Stimulated activated naive CD4-positive, alpha-beta T cell treated with Interleukin-2 at 50 U/mL for 16 hours (primary cell): ENCODE data around the gene CARM1.
"Not testable (repeated sequence)": the region's sequence is repeated elsewhere in the genome, so short reads cannot be mapped to it uniquely, and the experiment has no call there.

Experiments used
- DNase-seq: peaks from one replicate; lab custom pipeline; 2025; lab: John Stamatoyannopoulos, UW

Gene CARM1

GRCh38 chr19:10846500-10847202 lies 24.7 kb upstream of the CARM1 start:
- no peak for DNase-seq

DNA sequence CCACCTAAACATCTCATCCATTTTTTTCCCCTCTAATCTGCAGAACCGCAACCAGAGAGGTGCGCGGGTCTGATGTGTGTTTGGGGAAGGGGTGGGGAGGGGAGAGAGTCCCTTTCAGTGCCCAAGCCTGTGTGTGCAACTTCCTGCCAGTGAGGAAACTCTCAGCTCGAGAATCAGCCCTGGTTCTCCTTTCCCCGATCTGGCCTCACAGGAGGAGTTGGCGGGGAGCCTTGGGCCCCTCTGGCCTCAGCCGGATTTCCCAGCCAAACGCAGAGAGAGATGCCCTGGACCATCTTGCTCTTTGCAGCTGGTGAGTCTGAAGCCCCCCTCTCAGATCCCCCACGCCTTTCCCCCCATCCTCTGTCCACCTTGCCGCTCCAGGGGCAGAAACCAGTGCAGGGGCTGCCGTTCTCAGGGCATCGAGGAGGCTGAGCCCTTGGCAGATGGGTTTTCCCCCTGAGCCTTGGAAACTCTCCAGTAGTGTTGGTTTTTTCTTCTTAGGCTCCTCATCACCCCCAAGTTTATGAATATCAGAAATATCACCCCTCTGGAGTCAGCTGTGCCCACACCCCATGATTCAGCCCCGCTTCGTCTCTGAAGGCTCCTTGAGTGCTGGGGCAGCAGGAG lies 23.0 kb upstream of the CARM1 start, which contains the start of gene C19orf38:
C19orf38 (plus strand) TSS at position 186 of the 627 bp plus-strand sequence; CDS start at position 280, 94 bp downstream.
- no peak for DNase-seq

DNA sequence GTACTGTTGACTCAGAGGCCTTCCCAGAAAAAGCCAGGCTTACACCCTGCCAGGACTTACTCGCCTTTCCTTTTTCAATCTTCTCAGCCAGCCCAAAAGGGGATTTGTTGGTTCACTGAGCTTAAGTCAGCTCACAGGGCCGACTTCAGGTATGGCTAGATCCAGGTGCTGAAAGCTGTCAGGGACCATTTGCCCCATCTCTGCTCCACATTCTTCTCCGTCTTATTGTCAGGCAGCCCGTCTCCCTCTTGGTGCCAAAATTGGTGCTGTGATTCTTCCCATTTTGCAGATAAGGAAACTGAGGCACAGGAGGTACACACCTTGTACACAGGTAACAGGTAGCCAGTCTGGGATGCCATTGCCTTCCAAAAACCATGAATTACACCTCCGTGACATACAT lies 20.7 kb upstream of the CARM1 start:
- DNase-seq, result no peak

- DNase-seq, result no peak
Measured at GRCh38 chr19:10852098-10852800, 19.1 kb upstream of the CARM1 start.

- DNase-seq, result no peak
Measured at GRCh38 chr19:10852941-10853340, 18.4 kb upstream of the CARM1 start.

GRCh38 chr19:10854350-10855089 lies 16.8 kb upstream of the CARM1 start:
- DNase-seq, result no peak

GRCh38 chr19:10855879-10856522 lies 15.4 kb upstream of the CARM1 start:
- DNase-seq, result peak; percentile 8

DNA sequence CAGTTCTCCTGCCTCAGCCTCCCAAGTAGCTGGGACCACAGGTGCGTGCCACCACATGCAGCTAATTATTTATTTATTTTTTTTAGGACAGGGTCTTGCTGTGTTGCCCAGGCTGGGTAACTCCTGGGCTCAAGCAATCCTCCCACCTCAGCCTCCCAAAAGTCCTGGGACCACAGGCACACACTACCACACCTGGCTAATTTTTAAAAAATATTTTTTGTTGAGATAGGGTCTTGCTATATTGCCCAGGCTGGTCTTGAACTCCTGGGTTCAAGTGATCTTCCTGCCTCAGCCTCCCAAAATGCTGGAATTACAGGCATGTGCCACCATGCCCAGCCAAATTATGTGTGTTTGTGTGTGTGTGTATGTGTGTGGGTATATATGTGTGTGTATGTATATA lies 14.5 kb upstream of the CARM1 start:
- DNase-seq, result not testable (repeated sequence)

DNA sequence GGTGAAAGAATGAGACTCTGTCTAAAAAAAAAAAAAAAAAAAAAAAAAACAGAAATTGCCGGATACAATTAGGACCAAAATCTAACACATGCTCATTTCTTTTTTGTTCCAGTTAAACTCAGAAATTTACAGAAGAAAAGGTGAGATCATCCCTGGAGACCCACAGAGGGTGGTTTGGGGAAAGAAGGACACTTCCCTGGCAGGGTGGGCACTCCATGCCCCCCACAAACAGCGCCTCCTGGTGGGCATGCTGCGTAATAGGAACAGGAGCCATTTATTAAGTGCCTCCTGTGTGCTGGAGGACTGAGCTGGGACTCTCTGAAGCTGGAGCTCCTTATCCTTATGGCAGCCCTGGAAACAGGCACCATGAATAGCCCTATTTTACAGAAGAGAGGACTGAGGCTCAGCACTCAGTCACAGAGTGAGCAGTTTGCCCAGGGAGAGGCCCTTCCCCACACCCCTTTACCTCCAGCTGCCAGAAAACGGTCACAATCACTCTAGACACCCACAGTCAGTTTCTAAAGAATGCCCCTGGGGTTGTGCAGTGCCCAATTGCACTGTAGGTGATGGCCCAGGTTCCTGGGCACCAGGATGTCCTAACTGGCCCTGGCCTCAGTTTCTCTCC lies 13.0 kb upstream of the CARM1 start:
- peak; percentile 16 for DNase-seq

DNA sequence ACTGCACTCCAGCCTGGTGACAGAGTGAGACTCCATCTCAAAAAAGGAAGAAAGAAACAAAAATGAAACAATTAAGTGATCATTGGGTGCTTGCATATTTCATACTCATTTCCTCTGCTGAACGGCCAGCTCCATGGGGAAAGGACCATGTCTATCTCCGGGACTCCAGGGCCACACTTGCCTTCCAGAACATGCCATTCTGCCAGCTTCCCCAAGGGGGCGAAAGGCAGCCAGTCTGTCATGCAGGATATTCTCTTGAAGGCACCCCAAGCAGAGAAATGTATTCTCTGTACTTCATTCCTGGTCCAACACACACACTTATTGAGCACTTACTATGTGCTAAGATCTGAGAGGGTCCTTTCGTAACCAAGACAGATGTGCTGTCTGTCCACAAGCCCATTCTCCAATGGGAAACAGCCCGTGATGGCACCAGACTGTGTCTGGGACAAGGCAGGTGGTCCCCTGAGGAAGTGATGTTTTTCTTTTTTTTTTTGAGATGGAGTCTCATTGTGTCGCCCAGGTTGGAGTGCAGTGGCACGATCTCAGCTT lies 10.2 kb upstream of the CARM1 start:
- DNase-seq, result peak; percentile 19

- DNase-seq, result no peak
Measured at GRCh38 chr19:10862561-10863106, 8.7 kb upstream of the CARM1 start.

DNA sequence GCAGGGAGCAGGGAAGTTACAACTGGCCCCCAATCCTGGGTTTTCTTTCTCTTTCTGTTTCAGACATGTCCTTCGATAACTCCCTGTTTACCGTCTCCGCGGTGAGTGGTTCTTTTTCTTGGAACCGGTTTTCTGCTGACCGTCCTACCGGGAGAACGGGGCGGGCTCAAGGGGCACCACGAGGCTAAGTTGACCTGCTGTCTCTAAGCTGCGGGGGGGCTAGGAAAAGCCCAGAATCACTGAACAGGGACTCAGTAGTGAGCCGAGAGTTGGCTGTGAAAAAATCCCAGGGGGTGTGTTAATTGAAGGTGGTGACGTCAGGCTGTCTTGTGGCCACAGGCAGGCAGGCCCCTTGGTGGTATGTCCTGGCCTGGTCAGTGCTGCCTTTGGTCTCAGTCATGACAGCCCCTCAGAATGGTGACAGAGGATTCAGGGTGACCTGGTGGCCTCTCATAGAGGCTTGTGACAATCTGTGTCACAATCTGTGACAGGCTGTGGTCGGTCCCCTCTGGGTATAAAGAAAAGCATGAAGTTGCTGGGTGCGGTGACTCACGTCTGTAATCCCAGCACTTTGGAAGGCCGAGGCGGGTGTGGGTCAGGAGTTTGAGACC lies 8.1 kb upstream of the CARM1 start:
- DNase-seq, result no peak

DNA sequence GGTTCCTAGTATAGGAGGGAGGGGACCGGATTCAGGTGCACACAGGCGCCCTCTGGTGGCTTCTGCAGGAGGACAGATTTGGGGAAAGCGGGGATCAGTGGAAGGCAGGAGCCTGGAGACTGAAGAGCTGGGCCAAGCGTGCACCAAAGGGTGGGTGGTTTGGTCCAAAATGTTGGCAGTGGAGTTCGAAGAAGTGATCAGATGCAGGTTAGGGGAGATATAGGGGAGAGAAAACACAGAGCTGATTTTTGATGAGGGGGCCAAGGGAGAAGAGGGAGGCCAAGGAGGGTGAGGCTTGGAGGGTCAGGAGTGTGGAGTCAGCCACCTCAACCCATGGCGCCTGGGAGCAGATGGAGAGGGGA lies 6.8 kb upstream of the CARM1 start:
- peak; percentile 74 for DNase-seq

DNA sequence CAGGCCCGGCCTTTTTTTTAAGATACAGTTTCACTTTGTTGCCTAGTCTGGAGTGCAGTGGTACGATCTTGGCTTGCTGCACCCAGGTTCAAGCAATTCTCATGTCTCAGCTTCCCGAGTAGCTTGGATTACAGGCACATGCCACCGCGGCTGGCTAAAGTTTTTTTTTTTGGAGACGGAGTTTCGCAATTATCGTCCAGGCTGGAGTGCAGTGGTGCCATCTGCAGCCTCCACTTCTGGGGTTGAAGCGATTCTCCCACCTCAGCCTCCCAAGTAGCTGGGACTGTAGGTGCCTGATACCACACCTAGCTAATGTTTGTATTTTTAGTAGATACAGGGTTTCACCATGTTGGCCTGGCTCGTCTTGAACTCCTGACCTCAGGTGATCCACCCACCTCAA lies 4.9 kb upstream of the CARM1 start:
- DNase-seq, result no peak

DNA sequence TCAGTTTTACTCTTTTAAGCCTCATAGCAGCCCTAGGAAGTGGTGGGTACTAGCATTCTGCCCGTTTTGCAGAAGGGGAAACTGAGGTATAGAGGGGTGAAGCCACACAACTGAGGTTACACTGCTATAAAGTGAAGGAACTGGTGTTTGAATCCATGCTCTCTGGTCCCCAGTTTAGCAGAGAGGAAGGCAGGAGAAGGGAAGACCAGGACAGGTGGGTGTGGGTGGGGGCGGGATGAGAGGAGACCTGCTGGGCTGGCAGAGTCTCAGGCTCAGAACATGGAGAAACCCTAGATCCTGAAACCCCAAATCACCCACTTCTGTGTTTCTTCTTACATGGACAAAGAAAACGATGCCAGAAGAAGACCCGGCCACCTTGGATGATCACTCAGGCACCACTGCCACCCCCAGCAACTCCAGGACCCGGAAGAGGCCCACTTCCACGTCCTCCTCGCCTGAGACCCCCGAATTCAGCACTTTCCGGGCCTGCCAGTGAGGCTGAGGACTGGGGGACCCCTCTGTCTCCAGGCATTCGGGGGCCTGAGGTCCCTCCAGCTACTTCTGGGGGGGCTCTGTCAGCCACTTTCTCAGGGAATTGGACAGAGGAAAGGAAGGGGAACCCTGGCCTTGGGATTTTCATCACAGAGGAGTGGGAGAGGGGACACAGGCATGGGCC lies 2.3 kb upstream of the CARM1 start:
- DNase-seq, result no peak

DNA sequence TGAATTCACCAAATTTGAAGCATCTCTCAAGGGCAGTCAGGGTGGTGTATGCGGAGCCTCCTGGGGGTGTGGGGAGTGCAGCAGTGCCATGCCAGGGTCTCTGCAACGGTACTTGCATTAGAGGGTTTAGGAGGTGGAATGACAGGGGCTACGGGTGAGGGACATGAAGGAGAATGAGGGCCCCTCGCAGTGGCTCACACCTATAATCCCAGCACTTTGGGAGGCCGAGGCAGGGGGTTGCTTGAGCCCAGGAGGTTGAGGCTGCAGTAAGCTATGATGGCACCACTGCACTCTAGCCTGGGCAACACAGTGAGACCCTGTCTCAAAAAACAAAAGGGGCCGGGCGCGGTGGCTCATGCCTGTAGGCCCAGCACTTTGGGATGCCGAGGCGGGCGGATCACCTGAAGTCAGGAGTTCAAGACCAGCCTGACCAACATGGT lies 1.5 kb upstream of the CARM1 start:
- DNase-seq, result not testable (repeated sequence)

- DNase-seq, result no peak
Measured at GRCh38 chr19:10870501-10870954, 825 bp upstream of the CARM1 start.

GRCh38 chr19:10871711-10872545 lies 575 bp downstream of the CARM1 start:
- peak; percentile 20 for DNase-seq
